GM12872 (cell line): Measurements from ENCODE around the gene EVX1.

Experiments
- CTCF ChIP-seq: IDR thresholded peaks from 3 replicates; pipeline ENCODE4 v1.5.1; 2011; ENCODE audit warnings: low read depth, mild to moderate bottlenecking, low read length, moderate library complexity; ENCODE audit not compliant: insufficient read depth

Gene EVX1

GRCh38 chr7:27245798-27246691 is 3.4 kb downstream of the EVX1 start:
- no peak for TF ChIP-seq CTCF

GRCh38 chr7:27247000-27247399 is 4.4 kb downstream of the EVX1 start:
- no peak for TF ChIP-seq CTCF

GRCh38 chr7:27247452-27248426 is 5.1 kb downstream of the EVX1 start:
- no peak for TF ChIP-seq CTCF

GRCh38 chr7:27248427-27248806 is 5.8 kb downstream of the EVX1 start:
- TF ChIP-seq CTCF = no peak

GRCh38 chr7:27248911-27249723 is 6.5 kb downstream of the EVX1 start:
- no peak for TF ChIP-seq CTCF

- TF ChIP-seq CTCF = no peak
These were observed 7.3 kb downstream of the EVX1 start for GRCh38 chr7:27249724-27250556.
